HEK293T (cell line): Measurements from ENCODE around the gene TMEM200A.

Experiments used
- CTCF ChIA-PET: fragments of 350-600 bp; formaldehyde crosslinking; extraction: SDS; loops from one replicate; lab custom pipeline; 2021; ENCODE audit warnings: antibody characterized with exemption, inconsistent platforms; lab: Yijun Ruan, JAX
- POLR2A ChIA-PET: fragments of 350-600 bp; formaldehyde crosslinking; extraction: SDS; loops from one replicate; lab custom pipeline; 2020; ENCODE audit warnings: antibody characterized with exemption, inconsistent platforms; lab: Yijun Ruan, JAX
- DNase-seq: peaks from one replicate; pipeline ENCODE4 v3.0.0; 2012; ENCODE audit warnings: mixed read lengths; ENCODE audit errors: extremely low spot score
- ARNT ChIP-seq: fragments of 450-650 bp; IDR thresholded peaks from 2 replicates; pipeline ENCODE4 v1.6.1; 2017; ENCODE audit warnings: mild to moderate bottlenecking
- BHLHE40 ChIP-seq: fragments of 450-650 bp; IDR thresholded peaks from 2 replicates; pipeline ENCODE4 v1.6.1; 2016; ENCODE audit warnings: mild to moderate bottlenecking, moderate library complexity, borderline replicate concordance
- CTBP1 ChIP-seq: fragments of 450-650 bp; IDR thresholded peaks from 2 replicates; pipeline ENCODE4 v1.6.1; 2016; ENCODE audit warnings: borderline replicate concordance
- ELF4 ChIP-seq: fragments of 450-650 bp; IDR thresholded peaks from 2 replicates; pipeline ENCODE4 v1.6.1; 2017; ENCODE audit warnings: antibody characterized with exemption
- FOXA1 ChIP-seq: fragments of 450-650 bp; IDR thresholded peaks from 2 replicates; pipeline ENCODE4 v1.6.1; 2016; ENCODE audit warnings: mild to moderate bottlenecking
- FOXK2 ChIP-seq: fragments of 450-650 bp; IDR thresholded peaks from 2 replicates; pipeline ENCODE4 v1.6.1; 2016; ENCODE audit warnings: mild to moderate bottlenecking
- FOXM1 ChIP-seq: fragments of 450-650 bp; IDR thresholded peaks from 2 replicates; pipeline ENCODE4 v1.6.1; 2017; ENCODE audit warnings: mild to moderate bottlenecking, borderline replicate concordance
- HDGF ChIP-seq: fragments of 450-650 bp; IDR thresholded peaks from 2 replicates; pipeline ENCODE4 v1.6.1; 2017; ENCODE audit warnings: antibody characterized with exemption, borderline replicate concordance
- L3MBTL2 ChIP-seq: fragments of 450-650 bp; conservative IDR thresholded peaks from 2 replicates; pipeline ENCODE4 v1.6.1; 2016; ENCODE audit warnings: mild to moderate bottlenecking
- LEF1 ChIP-seq: fragments of 450-650 bp; IDR thresholded peaks from 2 replicates; pipeline ENCODE4 v1.6.1; 2017; ENCODE audit warnings: mild to moderate bottlenecking, borderline replicate concordance
- NFRKB ChIP-seq: fragments of 450-650 bp; IDR thresholded peaks from 2 replicates; pipeline ENCODE4 v1.6.1; 2016; ENCODE audit warnings: mild to moderate bottlenecking, moderate library complexity
- PKNOX1 ChIP-seq: fragments of 450-650 bp; IDR thresholded peaks from 2 replicates; pipeline ENCODE4 v1.6.1; 2016
- SP1 ChIP-seq: fragments of 450-650 bp; IDR thresholded peaks from 2 replicates; pipeline ENCODE4 v1.6.1; 2017
- SUZ12 ChIP-seq: fragments of 450-650 bp; IDR thresholded peaks from 2 replicates; pipeline ENCODE4 v1.6.1; 2016; ENCODE audit warnings: mild to moderate bottlenecking
- TARDBP ChIP-seq: fragments of 450-650 bp; IDR thresholded peaks from 2 replicates; pipeline ENCODE4 v1.6.1; 2016
- ZNF384 ChIP-seq: fragments of 450-650 bp; IDR thresholded peaks from 2 replicates; pipeline ENCODE4 v1.6.1; 2016

The TMEM200A gene

DNA sequence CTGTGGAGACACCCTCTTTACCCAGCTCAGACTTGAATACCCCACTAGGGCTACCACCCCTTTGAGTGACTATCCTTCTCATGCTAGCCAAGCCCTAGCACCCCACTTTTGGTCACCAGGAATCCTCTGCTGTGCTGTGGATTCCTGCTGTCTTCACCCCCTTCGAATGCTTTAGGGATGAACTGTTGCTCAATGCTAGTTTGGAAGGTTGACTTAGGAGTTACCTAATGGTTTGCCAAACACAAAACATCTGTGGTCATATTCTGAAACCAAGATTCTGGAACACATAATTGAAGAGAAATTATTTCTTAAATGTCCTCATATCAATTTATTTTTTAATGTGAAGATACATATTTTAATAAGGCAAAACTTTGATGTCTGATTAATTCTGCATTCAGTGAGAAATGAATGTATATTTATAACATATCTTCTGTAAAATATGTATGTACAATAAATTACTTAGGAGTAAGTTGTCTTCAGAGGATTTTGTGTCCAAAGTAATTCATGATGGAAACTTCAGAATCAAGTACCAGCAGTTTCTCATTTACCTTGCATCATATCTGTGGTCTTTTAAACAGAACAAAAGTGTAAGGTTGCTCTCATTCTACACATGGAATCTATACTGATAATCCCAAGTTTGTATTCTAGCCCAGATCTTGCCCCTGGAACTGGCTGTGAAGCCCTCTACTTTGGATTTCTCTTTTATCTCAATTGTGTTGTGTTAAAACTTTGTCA lies 46.9 kb downstream of the TMEM200A start:
- POLR2A ChIA-PET: no interaction called here
- no peak for DNase-seq

DNA sequence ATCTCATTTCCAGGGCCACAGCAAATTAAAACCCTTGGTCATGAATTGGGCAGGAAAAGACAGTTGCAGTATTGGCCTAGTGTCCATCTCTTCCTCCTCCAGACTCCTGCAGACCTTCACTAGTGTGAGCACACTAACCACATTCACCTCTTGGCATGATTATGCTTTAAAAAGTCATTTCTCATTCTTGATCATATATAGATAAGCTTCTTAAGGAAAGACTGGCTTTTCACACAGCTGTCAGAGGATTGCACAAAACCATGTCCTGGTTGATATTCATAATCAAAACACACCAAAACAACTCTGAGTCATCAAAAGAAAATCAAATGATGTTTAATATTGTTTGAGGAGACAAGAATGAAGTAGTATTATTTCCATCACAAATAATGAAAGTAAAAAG lies 52.1 kb downstream of the TMEM200A start:
- CTCF ChIA-PET: no interaction called here
- no peak for TF ChIP-seq ZNF384
- TF ChIP-seq NFRKB: no peak
- no peak for TF ChIP-seq HDGF
- TF ChIP-seq LEF1: no peak
- no peak for TF ChIP-seq FOXK2
- POLR2A ChIA-PET: no interaction called here
- no peak for DNase-seq

More for the DNA sequence above, 46.9 kb downstream of the TMEM200A start:
- CTCF ChIA-PET: no interaction called here
- TF ChIP-seq BHLHE40 (no peak), FOXK2 (no peak), NFRKB (no peak), TARDBP (no peak), FOXA1 (no peak), FOXM1 (no peak), LEF1 (no peak), SUZ12 (no peak), HDGF (no peak), ZNF384 (no peak), CTBP1 (no peak), ARNT (no peak), ELF4 (no peak), PKNOX1 (no peak), SP1 (no peak)

DNA sequence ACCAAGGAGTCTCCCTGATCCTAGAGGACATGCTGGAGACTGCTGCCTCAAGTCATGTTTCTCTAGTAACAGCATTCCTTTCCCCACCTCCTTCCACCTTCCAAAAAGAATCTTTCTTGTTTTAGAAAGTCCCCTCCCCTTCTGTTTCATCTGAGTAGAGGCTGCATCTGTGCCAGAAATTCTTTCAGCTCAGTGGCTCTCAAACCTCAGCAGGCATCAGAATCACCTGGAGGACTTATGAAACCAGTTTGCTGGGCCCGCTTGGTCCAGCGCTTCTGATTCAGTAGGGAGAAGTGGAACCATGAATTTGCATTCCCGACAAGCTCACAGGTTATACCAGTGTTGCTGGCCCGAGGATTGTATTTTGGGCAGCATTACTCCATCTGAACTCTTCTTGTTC lies 55.1 kb downstream of the TMEM200A start:
- POLR2A ChIA-PET: no interaction called here
- DNase-seq: no peak
- TF ChIP-seq LEF1: no peak
- no peak for TF ChIP-seq TARDBP
- TF ChIP-seq FOXM1: no peak
- TF ChIP-seq BHLHE40: no peak
- TF ChIP-seq ELF4: no peak
- no peak for TF ChIP-seq FOXK2
- TF ChIP-seq PKNOX1: no peak
- CTCF ChIA-PET: no interaction called here

DNA sequence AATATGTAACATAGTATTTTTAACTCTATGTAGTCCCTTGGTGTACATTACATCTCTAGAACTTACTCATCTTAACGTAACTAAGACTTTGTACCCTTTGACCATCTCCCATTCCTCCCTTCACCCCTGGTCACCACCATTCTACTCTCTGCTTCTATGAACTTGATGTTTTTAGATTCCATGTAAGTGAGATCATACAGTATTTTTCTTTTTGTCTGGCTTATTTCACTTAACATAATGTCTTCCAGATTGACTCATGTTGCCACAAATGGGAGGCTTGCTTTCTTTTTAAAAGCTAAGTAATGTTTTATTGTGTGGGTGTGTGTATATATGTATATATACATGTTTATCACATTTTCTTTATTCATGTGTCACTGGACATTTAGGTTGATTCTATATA lies 55.8 kb downstream of the TMEM200A start:
- TF ChIP-seq CTBP1 (no peak), SUZ12 (no peak), ARNT (no peak), TARDBP (no peak), L3MBTL2 (no peak), FOXK2 (no peak), PKNOX1 (no peak), HDGF (no peak), SP1 (no peak)
- ChIA-PET POLR2A (no interaction called here), CTCF (no interaction called here)
- DNase-seq: no peak

- CTCF ChIA-PET: no interaction called here
- no peak for DNase-seq
- POLR2A ChIA-PET: no interaction called here
- TF ChIP-seq SUZ12: no peak
- no peak for TF ChIP-seq L3MBTL2
- TF ChIP-seq BHLHE40: no peak
- no peak for TF ChIP-seq TARDBP
- no peak for TF ChIP-seq HDGF
- no peak for TF ChIP-seq ZNF384
- no peak for TF ChIP-seq NFRKB
- no peak for TF ChIP-seq SP1
- no peak for TF ChIP-seq ELF4
- no peak for TF ChIP-seq LEF1
- no peak for TF ChIP-seq FOXK2
- TF ChIP-seq ARNT: no peak
- no peak for TF ChIP-seq FOXA1
- no peak for TF ChIP-seq FOXM1
These were observed 57.2 kb downstream of the TMEM200A start for GRCh38 chr6:130423044-130423443.

- CTCF ChIA-PET: no interaction called here
- no peak for DNase-seq
- POLR2A ChIA-PET: no interaction called here
- no peak for TF ChIP-seq ZNF384
- TF ChIP-seq TARDBP: no peak
- TF ChIP-seq ELF4: no peak
These were observed 58.9 kb downstream of the TMEM200A start for GRCh38 chr6:130424710-130425109.

DNA sequence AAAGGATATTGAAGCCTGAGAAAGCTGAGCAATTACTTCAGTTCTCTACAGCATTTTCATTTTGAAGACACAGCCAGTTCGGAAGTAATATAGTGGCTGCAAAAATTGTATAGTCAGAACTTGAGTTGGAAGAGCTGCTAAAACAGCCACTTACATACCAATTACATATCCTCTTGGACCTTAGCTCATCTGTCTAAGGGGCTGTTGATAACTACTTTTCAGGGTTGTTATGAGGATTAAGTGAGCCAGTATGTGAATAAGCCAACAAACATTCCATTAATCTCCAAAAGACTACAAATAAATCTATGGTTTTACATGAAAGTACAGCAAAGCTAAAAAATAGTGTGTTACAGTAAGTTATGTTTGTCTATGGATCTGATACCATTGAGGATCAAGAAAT lies 59.7 kb downstream of the TMEM200A start:
- ChIA-PET CTCF (no interaction called here), POLR2A (no interaction called here)
- TF ChIP-seq TARDBP (no peak), FOXK2 (no peak), ELF4 (no peak), FOXM1 (no peak), BHLHE40 (no peak), SP1 (no peak), SUZ12 (no peak), PKNOX1 (no peak), LEF1 (no peak), L3MBTL2 (no peak), ARNT (no peak)
- DNase-seq: no peak
